Measurements from ENCODE around the gene TBC1D3B.

Gene TBC1D3B

DNA sequence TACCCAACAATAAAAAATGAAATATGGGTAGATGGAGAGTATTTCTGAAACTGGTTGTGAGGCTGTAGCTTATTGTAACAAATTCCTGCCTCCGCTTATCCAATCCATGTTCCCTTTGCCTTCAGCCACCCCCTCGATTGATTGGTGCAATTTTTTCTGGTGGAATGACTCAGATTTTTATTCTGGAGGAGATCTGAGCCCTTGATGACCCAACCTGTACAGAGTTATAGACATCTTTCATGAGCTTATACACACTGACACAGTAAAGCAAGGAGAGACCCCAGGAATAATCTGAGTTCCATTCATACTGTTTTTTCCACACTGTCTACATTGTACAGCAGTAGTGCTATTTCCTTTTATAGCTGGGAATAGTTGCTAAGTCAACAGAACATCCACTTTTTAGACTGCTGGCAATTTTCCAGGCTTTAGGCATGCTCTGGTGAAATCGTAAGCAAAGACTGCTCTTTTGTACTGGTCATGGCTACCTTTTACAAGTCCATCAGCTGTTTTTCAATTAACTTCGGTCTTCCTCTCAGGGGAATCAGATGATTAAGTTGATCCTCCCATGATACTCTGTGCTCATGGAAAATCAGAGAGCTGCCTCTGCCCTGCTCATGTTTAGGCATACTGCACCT lies 42.7 kb downstream of the TBC1D3B start:
- Histone ChIP-seq H3K4me1 (ENCODE audit: control insufficient read depth, insufficient read depth, low read length) (peaks cover 9% of the 10 kb centered on the region), H3K9me3 (ENCODE audit: control insufficient read depth, insufficient read depth, low read depth, low read length) (no peaks in the 10 kb centered on the region), H3K4me3 (ENCODE audit: low read depth, low read length) (no peak overlapping the region), H3K27ac (ENCODE audit: extremely low read depth, low read depth, low read length) (no peak overlapping the region), H3K36me3 (ENCODE audit: control insufficient read depth in 2 of 2, insufficient read depth in 1 of 2, low read length in 2 of 2) (no peaks in the 10 kb centered on the region)
- POLR2A ChIA-PET: interaction anchor here (0.6 to 1.3 kb wide), 3 partner anchors 9 to 325 kb away, joined by 3 to 5 read pairs (median 4); partner anchors contain the start of gene TAF15
- CTCF ChIA-PET: interaction anchor here (1.1 to 16.2 kb wide), 4 partner anchors 12 to 164 kb away, joined by 3 to 319 read pairs (median 10); no protein-coding TSS in a partner anchor
- TF ChIP-seq, protein P1, sequence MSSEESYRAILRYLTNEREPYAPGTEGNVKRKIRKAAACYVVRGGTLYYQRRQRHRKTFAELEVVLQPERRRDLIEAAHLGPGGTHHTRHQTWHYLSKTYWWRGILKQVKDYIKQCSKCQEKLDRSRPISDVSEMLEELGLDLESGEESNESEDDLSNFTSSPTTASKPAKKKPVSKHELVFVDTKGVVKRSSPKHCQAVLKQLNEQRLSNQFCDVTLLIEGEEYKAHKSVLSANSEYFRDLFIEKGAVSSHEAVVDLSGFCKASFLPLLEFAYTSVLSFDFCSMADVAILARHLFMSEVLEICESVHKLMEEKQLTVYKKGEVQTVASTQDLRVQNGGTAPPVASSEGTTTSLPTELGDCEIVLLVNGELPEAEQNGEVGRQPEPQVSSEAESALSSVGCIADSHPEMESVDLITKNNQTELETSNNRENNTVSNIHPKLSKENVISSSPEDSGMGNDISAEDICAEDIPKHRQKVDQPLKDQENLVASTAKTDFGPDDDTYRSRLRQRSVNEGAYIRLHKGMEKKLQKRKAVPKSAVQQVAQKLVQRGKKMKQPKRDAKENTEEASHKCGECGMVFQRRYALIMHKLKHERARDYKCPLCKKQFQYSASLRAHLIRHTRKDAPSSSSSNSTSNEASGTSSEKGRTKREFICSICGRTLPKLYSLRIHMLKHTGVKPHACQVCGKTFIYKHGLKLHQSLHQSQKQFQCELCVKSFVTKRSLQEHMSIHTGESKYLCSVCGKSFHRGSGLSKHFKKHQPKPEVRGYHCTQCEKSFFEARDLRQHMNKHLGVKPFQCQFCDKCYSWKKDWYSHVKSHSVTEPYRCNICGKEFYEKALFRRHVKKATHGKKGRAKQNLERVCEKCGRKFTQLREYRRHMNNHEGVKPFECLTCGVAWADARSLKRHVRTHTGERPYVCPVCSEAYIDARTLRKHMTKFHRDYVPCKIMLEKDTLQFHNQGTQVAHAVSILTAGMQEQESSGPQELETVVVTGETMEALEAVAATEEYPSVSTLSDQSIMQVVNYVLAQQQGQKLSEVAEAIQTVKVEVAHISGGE (tag by site-specific recombination; conservative IDR thresholded peaks at IDR 0.05; ENCODE audit: low read depth): no peak
- TF ChIP-seq ZNF350 (tag by site-specific recombination; IDR thresholded peaks at IDR 0.05) (peak; percentile 37; the same call in 1 of the 2 replicates), ZNF133 (tag by site-specific recombination; IDR thresholded peaks at IDR 0.05) (no peak), ZBTB1 (tag by site-specific recombination; IDR thresholded peaks at IDR 0.05) (no peak), GLI4 (tag by site-specific recombination; IDR thresholded peaks at IDR 0.05) (no peak), ZNF221 (tag by site-specific recombination; IDR thresholded peaks at IDR 0.05; ENCODE audit: borderline replicate concordance) (no peak), ZNF513 (tag by site-specific recombination; IDR thresholded peaks at IDR 0.05) (peak; percentile 52; the same call in 1 of the 2 replicates), ZBTB21 (tag by site-specific recombination; IDR thresholded peaks at IDR 0.05) (peak; percentile 22; the same call in 1 of the 2 replicates), ZNF76 (tag by site-specific recombination; IDR thresholded peaks at IDR 0.05; ENCODE audit: borderline replicate concordance, low read depth) (no peak), ZNF837 (tag by site-specific recombination; IDR thresholded peaks at IDR 0.05) (no peak), ZEB2 (tag by site-specific recombination; IDR thresholded peaks at IDR 0.05) (no peak), ZNF366 (tag by site-specific recombination; conservative IDR thresholded peaks at IDR 0.05) (no peak), MYNN (tag by site-specific recombination; IDR thresholded peaks at IDR 0.05; ENCODE audit: borderline replicate concordance) (no peak), ZNF704 (tag by site-specific recombination; IDR thresholded peaks at IDR 0.05) (no peak), ZNF530 (tag by site-specific recombination; IDR thresholded peaks at IDR 0.05; ENCODE audit: low read depth) (no peak), EGR2 (tag by site-specific recombination; IDR thresholded peaks at IDR 0.05; ENCODE audit: low read depth) (no peak), ZNF16 (tag by site-specific recombination; IDR thresholded peaks at IDR 0.05; ENCODE audit: low read depth) (no peak), ZNF664 (tag by site-specific recombination; IDR thresholded peaks at IDR 0.05) (no peak), ZNF776 (tag by site-specific recombination; IDR thresholded peaks at IDR 0.05; ENCODE audit: borderline replicate concordance) (no peak), BCL11B (tag by site-specific recombination; IDR thresholded peaks at IDR 0.05; ENCODE audit: low read depth) (no peak), ZNF341 (tag by site-specific recombination; IDR thresholded peaks at IDR 0.05; ENCODE audit: low read depth) (no peak), ZNF626 (tag by site-specific recombination; IDR thresholded peaks at IDR 0.05) (no peak), HOXD13 (CRISPR knock-in tag; IDR thresholded peaks at IDR 0.05; ENCODE audit: borderline replicate concordance) (no peak), ZNF292 (tag by site-specific recombination; IDR thresholded peaks at IDR 0.05; ENCODE audit: borderline replicate concordance, low read depth) (no peak), ZBTB17 (tag by site-specific recombination; IDR thresholded peaks at IDR 0.05) (peak; percentile 72), MZF1 (tag by site-specific recombination; IDR thresholded peaks at IDR 0.05; ENCODE audit: borderline replicate concordance) (no peak), TRIM28 (IDR thresholded peaks at IDR 0.05; ENCODE audit: borderline replicate concordance, low read length) (peak; percentile 98), ZNF2 (tag by site-specific recombination; IDR thresholded peaks at IDR 0.05) (no peak), ZNF621 (tag by site-specific recombination; IDR thresholded peaks at IDR 0.05) (no peak), ZXDB (tag by site-specific recombination; IDR thresholded peaks at IDR 0.05) (no peak), ZNF596 (tag by site-specific recombination; IDR thresholded peaks at IDR 0.05) (no peak), OSR2 (tag by site-specific recombination; IDR thresholded peaks at IDR 0.05) (no peak)
- TF ChIP-seq, protein P2, sequence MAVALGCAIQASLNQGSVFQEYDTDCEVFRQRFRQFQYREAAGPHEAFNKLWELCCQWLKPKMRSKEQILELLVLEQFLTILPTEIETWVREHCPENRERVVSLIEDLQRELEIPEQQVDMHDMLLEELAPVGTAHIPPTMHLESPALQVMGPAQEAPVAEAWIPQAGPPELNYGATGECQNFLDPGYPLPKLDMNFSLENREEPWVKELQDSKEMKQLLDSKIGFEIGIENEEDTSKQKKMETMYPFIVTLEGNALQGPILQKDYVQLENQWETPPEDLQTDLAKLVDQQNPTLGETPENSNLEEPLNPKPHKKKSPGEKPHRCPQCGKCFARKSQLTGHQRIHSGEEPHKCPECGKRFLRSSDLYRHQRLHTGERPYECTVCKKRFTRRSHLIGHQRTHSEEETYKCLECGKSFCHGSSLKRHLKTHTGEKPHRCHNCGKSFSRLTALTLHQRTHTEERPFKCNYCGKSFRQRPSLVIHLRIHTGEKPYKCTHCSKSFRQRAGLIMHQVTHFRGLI (tag by site-specific recombination; IDR thresholded peaks at IDR 0.05): no peak

Measured in HEK293 (cell line).